Jurkat, Clone E6-1 (cell line): ENCODE results near the gene OR2L8.

Experiments
- DNase-seq: peaks from one replicate; pipeline ENCODE4 v3.0.0-alpha.2; 2011; ENCODE audit warnings: low read depth, low spot score
- H3K4me3 ChIP-seq: 2 replicates; pipeline ENCODE4 v1.5.1; 2011; ENCODE audit warnings: mild to moderate bottlenecking, low read length, control low read depth, moderate library complexity

OR2L8 gene

GRCh38 chr1:247964933-247965332 is 16.3 kb downstream of the OR2L8 start, which contains the start of gene OR2AK2:
TSS of gene OR2AK2 (plus strand) at chr1:247965233. CDS start at chr1:247965377, 144 bp downstream.
- DNase-seq, result no peak
- H3K4me3 ChIP-seq, result no peak within 1 kb of the TSS

GRCh38 chr1:247966532-247967204 is 18.0 kb downstream of the OR2L8 start:
- DNase-seq, result no peak
- no peak overlapping the region for H3K4me3 ChIP-seq

- DNase-seq, result no peak
These were observed 44.3 kb downstream of the OR2L8 start for GRCh38 chr1:247992986-247993385.

GRCh38 chr1:247998811-247999210 is 50.2 kb downstream of the OR2L8 start:
- no peak for DNase-seq
- no peak overlapping the region for H3K4me3 ChIP-seq

More at GRCh38 chr1:247992986-247993385, 44.3 kb downstream of the OR2L8 start:
- H3K4me3 ChIP-seq, result no peak overlapping the region
